HG03095 (cell line): ENCODE results near the gene FYB2.

Source experiments
- ATAC-seq: cut with Tn5 transposase; IDR thresholded peaks from one replicate; pipeline ENCODE4 v1.9.1; 2021; ENCODE audit warnings: moderate library complexity; ENCODE audit not compliant: unreplicated experiment

FYB2 gene

DNA sequence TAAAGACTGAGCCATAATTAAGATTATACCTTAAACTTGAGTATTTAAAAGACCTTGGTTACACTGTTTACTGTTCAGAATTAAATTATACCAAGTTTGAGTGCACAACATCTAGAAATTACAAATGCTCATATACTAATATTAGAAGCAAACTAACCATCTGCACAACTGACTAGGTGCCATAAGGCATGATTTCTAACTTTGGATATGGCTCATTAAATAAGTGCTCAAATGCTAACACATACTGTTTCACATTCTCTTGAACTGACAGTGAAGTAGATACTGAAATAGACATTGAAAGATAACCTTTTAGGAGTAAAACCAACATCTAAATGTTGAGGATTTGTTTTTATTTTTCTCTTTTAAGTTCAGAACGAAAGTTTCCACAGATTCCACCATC lies 100.0 kb downstream of the FYB2 start:
- no peak for ATAC-seq

- ATAC-seq, result no peak
Measured at GRCh38 chr1:56715156-56715555, 104.0 kb downstream of the FYB2 start.

DNA sequence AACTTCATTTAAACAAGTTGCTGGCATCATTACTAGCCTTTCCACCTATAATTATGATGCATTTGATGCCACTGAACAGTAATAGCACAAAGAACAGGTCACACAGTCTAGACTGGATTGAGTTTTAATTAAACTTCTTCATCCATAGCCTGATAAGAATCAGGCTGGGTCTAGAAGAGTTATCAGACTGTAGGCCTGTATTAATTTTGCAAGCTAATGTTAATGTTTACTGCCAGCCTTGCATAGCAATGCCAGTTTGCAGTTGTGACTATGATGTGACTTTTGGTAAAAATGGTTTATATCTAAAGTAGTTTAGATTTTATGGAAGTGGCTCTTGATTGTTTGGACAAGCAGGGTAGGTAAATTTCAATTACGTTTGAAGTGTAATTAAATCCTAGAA lies 106.1 kb downstream of the FYB2 start:
- ATAC-seq, result no peak

GRCh38 chr1:56712150-56712549 lies 107.1 kb downstream of the FYB2 start:
- no peak for ATAC-seq

GRCh38 chr1:56710646-56711045 lies 108.6 kb downstream of the FYB2 start:
- ATAC-seq, result no peak

GRCh38 chr1:56709995-56710394 lies 109.2 kb downstream of the FYB2 start:
- no peak for ATAC-seq

GRCh38 chr1:56709269-56709880 lies 109.8 kb downstream of the FYB2 start:
- no peak for ATAC-seq

DNA sequence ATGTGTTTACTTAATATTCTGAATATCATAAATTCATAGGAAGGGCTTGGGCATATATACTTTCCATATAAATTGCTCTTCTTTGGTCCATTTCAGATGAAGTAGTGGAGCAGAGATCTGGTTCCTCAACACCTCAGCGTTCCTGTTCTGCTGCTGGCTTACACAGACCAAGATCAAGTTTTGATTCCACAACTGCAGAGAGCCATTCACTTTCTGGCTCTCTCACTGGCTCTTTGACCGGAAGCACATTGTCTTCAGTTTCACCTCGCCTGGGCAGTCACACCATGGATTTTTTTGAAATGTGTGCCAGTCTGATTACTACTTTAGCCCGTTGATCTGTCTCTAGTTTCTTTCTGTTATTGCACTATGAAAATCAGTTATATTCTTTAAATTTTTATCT lies 111.8 kb downstream of the FYB2 start:
- no peak for ATAC-seq

DNA sequence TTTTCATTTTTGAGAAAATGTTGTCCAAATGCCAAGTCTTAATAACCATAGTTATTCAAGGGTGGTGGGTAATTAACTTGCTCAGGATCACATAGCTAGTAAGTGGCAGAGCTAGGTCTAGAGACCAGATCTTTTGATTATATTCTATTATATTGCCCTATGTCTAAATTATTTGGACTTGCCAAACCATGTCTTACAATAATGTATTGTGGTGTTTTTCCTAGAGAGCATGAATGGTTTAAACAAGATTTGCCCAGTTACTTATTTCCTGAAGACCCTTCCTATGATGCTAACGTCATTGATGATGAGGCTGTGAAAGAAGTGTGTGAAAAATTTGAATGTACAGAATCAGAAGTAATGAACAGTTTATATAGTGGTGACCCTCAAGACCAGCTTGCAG lies 115.5 kb downstream of the FYB2 start:
- ATAC-seq, result no peak

DNA sequence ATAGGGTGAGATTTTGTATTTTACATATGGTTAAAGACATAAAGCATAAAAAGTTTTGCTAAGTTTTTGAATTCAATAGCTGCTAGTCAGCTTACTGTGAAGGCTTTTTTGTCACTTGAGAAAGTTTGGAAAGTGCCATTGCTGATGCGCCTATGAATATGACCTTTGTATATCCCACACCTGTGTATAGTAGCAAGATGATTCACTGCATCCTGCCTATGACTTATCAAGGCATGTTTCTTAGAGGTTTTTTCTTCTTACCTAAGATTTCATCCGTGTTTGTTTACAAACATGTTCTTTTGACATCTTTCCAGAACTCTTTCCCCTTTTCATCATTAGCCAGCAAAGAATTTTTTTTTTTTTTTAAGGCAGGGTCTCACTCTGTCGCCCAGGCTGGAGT lies 122.5 kb downstream of the FYB2 start:
- no peak for ATAC-seq

- no peak for ATAC-seq
Measured at GRCh38 chr1:56688522-56689026, 130.6 kb downstream of the FYB2 start.

DNA sequence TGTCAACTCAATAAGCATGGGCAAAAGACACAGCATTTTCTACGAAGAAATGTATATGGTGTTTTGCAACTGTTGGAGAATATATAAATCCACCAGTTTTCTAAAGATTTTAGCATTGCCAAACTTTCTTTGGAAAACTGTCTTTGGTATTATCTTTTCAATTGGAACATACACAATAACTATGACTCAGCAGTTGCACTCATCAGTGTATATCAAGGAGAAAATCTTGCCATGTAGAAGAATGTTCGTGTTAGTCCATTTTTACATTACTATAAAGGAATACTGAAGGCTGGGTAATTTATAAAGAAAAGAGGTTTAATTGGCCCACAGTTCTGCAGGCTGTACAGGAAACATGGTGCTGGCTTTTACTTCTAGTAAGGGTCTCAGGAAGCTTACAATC lies 133.0 kb downstream of the FYB2 start:
- no peak for ATAC-seq

- no peak for ATAC-seq
Measured at GRCh38 chr1:56683569-56683968, 135.6 kb downstream of the FYB2 start.

GRCh38 chr1:56676571-56677035 lies 142.6 kb downstream of the FYB2 start:
- no peak for ATAC-seq

DNA sequence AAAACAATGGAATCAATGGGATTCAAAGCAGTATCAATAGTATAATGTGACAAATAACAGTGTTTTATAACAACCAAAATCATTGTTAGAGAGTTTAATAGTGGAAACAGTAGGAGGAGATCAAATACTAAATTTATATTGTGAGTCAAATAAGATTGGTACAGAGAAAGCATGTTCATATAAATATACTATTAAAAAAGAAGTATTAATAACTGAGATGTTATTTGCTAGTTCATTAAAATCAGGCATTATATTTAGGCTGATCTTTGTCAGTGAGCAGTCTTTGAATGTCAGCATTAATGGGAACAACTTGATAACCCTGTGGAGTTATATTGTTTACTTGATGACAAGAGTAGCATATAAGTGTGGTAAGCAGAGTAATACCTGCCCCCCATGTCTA lies 143.4 kb downstream of the FYB2 start:
- no peak for ATAC-seq

- ATAC-seq, result no peak
Measured at GRCh38 chr1:56672579-56672978, 146.6 kb downstream of the FYB2 start.

- no peak for ATAC-seq
Measured at GRCh38 chr1:56671542-56671941, 147.7 kb downstream of the FYB2 start.

GRCh38 chr1:56671085-56671484 lies 148.1 kb downstream of the FYB2 start:
- ATAC-seq, result no peak

GRCh38 chr1:56670350-56670749 lies 148.9 kb downstream of the FYB2 start:
- ATAC-seq, result no peak
